ENCODE measurements around the gene TIMP3.

TIMP3 gene

GRCh38 chr22:32904044-32904443 is 102.5 kb downstream of the TIMP3 start:
- H3K27me3 ChIP-seq (ENCODE audit: insufficient read depth, low read length, poor library complexity): no peaks in the 10 kb centered on the region
- no peak overlapping the region for H3K4me2 ChIP-seq (ENCODE audit: insufficient read depth, low read length)
- no peaks in the 10 kb centered on the region for H3K4me1 ChIP-seq (ENCODE audit: insufficient read depth, low read length)
- no peaks in the 10 kb centered on the region for H4K20me1 ChIP-seq (ENCODE audit: insufficient read depth, low read length)
- no peak overlapping the region for H2AFZ ChIP-seq (ENCODE audit: low read depth, low read length)
- H3K9me3 ChIP-seq (ENCODE audit: insufficient read depth, low read length, severe bottlenecking): no peaks in the 10 kb centered on the region
- no peak overlapping the region for H3K27ac ChIP-seq (ENCODE audit: low read length)
- no peaks in the 10 kb centered on the region for H3K79me2 ChIP-seq (ENCODE audit: insufficient read depth, low read length)
- TF ChIP-seq CTCF (IDR thresholded peaks at IDR 0.05; ENCODE audit: borderline replicate concordance, extremely low read depth, low read length, poor library complexity, severe bottlenecking) (no peak), EZH2 (IDR thresholded peaks at IDR 0.05; ENCODE audit: borderline replicate concordance, low read depth, low read length, severe bottlenecking) (no peak)
- H3K9ac ChIP-seq (ENCODE audit: low read depth, low read length): no peak overlapping the region
- H3K36me3 ChIP-seq (ENCODE audit: insufficient read depth, low read length): no peaks in the 10 kb centered on the region
- peak; percentile 69; the same call in 2 of the 3 replicates for ATAC-seq (ENCODE audit: insufficient read depth, low read depth)
- H3K4me3 ChIP-seq (ENCODE audit: low read depth in 1 of 2, low read length in 2 of 2): no peak overlapping the region
- peak; percentile 22 for DNase-seq

GRCh38 chr22:32905400-32905799 is 103.9 kb downstream of the TIMP3 start:
- no peaks in the 10 kb centered on the region for H3K9me3 ChIP-seq (ENCODE audit: insufficient read depth, low read length, severe bottlenecking)
- no peak overlapping the region for H3K4me3 ChIP-seq (ENCODE audit: low read depth in 1 of 2, low read length in 2 of 2)
- H3K4me2 ChIP-seq (ENCODE audit: insufficient read depth, low read length): no peak overlapping the region
- no peaks in the 10 kb centered on the region for H3K4me1 ChIP-seq (ENCODE audit: insufficient read depth, low read length)
- no peak for ATAC-seq (ENCODE audit: insufficient read depth, low read depth)
- H3K36me3 ChIP-seq (ENCODE audit: insufficient read depth, low read length): no peaks in the 10 kb centered on the region
- no peak overlapping the region for H3K9ac ChIP-seq (ENCODE audit: low read depth, low read length)
- no peaks in the 10 kb centered on the region for H3K79me2 ChIP-seq (ENCODE audit: insufficient read depth, low read length)
- DNase-seq: no peak
- no peak overlapping the region for H2AFZ ChIP-seq (ENCODE audit: low read depth, low read length)
- no peaks in the 10 kb centered on the region for H3K27me3 ChIP-seq (ENCODE audit: insufficient read depth, low read length, poor library complexity)
- H4K20me1 ChIP-seq (ENCODE audit: insufficient read depth, low read length): no peaks in the 10 kb centered on the region
- TF ChIP-seq EZH2 (IDR thresholded peaks at IDR 0.05; ENCODE audit: borderline replicate concordance, low read depth, low read length, severe bottlenecking) (no peak), CTCF (IDR thresholded peaks at IDR 0.05; ENCODE audit: borderline replicate concordance, extremely low read depth, low read length, poor library complexity, severe bottlenecking) (no peak)
- no peak overlapping the region for H3K27ac ChIP-seq (ENCODE audit: low read length)

- H3K27me3 ChIP-seq (ENCODE audit: insufficient read depth, low read length, poor library complexity): no peaks in the 10 kb centered on the region
- no peak for ATAC-seq (ENCODE audit: insufficient read depth, low read depth)
- H3K9me3 ChIP-seq (ENCODE audit: insufficient read depth, low read length, severe bottlenecking): no peaks in the 10 kb centered on the region
- H3K36me3 ChIP-seq (ENCODE audit: insufficient read depth, low read length): no peaks in the 10 kb centered on the region
- H4K20me1 ChIP-seq (ENCODE audit: insufficient read depth, low read length): no peaks in the 10 kb centered on the region
- no peak overlapping the region for H3K9ac ChIP-seq (ENCODE audit: low read depth, low read length)
- H3K4me3 ChIP-seq (ENCODE audit: low read depth in 1 of 2, low read length in 2 of 2): no peak overlapping the region
- no peaks in the 10 kb centered on the region for H3K79me2 ChIP-seq (ENCODE audit: insufficient read depth, low read length)
- TF ChIP-seq EZH2 (IDR thresholded peaks at IDR 0.05; ENCODE audit: borderline replicate concordance, low read depth, low read length, severe bottlenecking) (no peak), CTCF (IDR thresholded peaks at IDR 0.05; ENCODE audit: borderline replicate concordance, extremely low read depth, low read length, poor library complexity, severe bottlenecking) (no peak)
- no peak overlapping the region for H3K4me2 ChIP-seq (ENCODE audit: insufficient read depth, low read length)
- no peaks in the 10 kb centered on the region for H3K4me1 ChIP-seq (ENCODE audit: insufficient read depth, low read length)
- H2AFZ ChIP-seq (ENCODE audit: low read depth, low read length): no peak overlapping the region
- DNase-seq: no peak
- no peak overlapping the region for H3K27ac ChIP-seq (ENCODE audit: low read length)
Measured at GRCh38 chr22:32909581-32910428, 108.3 kb downstream of the TIMP3 start.
